ENCODE results near the gene NR5A2.

- no peak for TF ChIP-seq CTCF (IDR thresholded peaks at IDR 0.05)
- no peak for TF ChIP-seq EZH2phosphoT487 (IDR thresholded peaks at IDR 0.05)
- TF ChIP-seq EZH2 (IDR thresholded peaks at IDR 0.05) = no peak
Observed at GRCh38 chr1:200226268-200226968, 198.9 kb downstream of the NR5A2 start.

Data from neural progenitor cell (in vitro differentiated cells).